Pons (tissue), 1 donor: ENCODE results near the gene DZIP1L.
"Not testable (repeated sequence)": the region's sequence is repeated elsewhere in the genome, so short reads cannot be mapped to it uniquely, and the experiment has no call there.

ENCODE experiments used
- DNase-seq: peaks from one replicate; pipeline ENCODE4 v3.0.0-alpha.2; 2016; ENCODE audit warnings: low spot score

The DZIP1L gene

GRCh38 chr3:138113326-138113725 lies 2.1 kb downstream of the DZIP1L start:
- DNase-seq: no peak

GRCh38 chr3:138112362-138112761 lies 3.0 kb downstream of the DZIP1L start:
- DNase-seq: no peak

DNA sequence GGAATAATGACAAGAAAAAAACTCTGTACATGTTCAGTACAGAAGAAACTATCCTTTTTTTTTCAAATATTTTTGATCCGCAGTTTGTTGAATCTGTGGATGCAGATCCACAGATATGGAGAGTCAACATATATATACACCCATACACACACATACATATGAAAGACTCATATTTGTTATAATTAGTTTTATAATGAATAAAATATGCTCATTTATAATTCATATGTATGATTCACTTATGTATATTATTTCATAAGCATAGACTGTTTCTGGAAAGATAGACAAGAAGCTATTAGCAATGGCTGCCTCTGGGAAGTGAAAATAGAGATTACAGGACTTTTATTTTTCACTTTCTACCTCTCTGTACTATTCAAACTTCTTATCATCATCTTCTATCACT lies 9.8 kb downstream of the DZIP1L start:
- no peak for DNase-seq

DNA sequence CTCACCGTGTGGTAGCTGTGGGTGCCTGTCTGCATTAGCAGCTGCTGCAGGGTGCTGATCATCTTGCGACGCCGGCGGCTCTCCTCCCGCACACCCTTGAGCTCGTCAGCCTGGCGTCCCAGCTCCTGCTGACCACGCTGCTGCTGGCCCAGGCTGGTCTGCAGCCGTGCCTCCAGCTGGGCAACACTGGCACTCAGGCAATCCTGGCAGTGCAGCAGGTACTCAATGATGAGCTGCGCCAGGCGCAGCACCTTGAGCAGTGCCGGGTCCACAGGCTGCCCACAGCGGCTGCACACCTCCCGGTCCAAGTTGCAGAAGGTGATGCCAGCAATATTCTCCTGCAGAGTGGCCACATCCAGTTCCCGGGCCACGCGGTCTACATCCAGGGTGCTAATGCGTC lies 11.9 kb downstream of the DZIP1L start:
- DNase-seq: no peak

DNA sequence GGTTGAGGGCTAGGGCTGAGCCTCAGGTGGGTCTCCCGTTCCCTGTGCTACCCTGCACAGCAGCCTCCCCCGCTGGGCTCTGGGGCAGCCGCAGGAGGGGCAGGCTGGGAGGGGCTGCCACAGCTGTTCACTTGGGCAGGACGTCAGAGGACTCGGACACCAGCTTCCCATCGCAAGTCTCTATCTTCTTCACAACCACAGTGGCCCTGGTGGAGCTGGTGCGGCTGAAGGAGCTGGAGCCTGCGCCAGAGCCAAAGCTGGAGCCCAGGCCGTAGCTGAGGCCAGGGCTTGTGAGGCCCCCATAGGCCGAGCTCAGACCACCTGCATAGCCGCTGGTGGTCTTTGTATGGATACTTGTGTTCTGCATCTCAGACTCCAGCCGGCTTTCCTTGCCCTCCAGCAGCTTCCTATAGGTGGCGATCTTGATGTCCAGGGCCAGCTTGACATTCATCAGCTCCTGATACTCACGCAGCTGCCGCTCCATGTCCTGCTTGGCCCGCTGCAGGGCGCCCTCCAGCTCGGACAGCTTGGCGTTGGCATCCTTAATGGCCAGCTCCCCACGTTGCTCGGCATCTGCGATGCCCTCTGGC lies 14.0 kb downstream of the DZIP1L start:
- not testable (repeated sequence) for DNase-seq

DNA sequence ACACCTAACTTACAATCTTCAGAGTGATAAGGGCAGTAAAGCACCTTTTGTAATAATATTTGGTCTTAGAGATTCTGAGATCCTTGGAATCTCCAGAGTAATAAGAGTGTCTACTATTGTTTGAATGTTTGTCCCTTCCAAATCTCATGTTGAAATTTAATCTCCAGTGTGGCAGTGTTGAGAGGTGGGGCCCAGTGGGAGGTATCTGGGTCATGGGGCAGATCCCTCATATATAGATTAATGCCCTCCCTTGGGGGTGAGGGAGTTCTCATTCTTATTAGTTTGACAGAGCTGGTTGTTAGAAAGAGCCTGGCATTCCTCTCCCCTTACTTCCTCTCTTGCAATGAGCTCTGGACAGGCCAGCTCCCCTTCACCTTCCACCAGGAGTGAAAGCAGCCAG lies 16.0 kb downstream of the DZIP1L start:
- DNase-seq: no peak

- DNase-seq: no peak
Observed at GRCh38 chr3:138097192-138098172, 17.9 kb downstream of the DZIP1L start.

- no peak for DNase-seq
Observed at GRCh38 chr3:138093721-138094120, 21.7 kb downstream of the DZIP1L start.

DNA sequence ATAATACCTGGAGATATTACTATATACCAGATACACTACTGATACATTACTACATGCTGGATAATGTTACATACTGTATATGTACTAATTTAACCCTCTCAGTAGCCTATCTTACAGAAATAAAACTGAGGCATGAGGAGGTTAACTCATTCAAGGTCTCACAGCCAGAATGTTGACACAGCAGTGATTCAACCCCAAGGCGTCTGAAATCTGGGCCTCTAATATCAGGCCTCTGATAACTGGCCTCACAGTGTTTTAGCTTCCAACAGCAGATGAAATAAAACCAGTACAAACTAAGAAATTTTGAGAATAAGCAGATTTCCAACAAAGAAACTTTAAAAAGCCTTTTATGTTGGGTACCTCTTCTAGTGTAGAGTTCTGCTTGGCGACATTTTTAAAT lies 23.4 kb downstream of the DZIP1L start:
- no peak for DNase-seq

DNA sequence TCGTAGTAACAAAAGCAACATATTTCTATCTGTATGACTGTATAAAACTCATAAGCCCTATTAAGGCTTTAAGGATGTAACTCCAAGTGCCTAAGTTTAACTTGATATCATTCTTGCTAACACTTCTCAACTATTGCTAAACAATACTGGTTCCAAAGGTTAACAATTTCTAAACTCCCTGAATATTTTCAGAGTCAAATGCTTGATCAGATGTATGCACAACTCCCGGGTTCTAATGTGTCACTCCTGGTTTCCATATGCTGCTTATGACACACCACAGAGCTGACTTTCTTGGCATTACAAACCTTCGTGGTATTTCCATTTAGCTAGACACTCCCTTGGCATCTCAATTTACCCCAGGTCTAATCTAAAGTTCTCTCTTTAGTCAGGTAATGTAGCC lies 26.3 kb downstream of the DZIP1L start:
- DNase-seq: no peak

DNA sequence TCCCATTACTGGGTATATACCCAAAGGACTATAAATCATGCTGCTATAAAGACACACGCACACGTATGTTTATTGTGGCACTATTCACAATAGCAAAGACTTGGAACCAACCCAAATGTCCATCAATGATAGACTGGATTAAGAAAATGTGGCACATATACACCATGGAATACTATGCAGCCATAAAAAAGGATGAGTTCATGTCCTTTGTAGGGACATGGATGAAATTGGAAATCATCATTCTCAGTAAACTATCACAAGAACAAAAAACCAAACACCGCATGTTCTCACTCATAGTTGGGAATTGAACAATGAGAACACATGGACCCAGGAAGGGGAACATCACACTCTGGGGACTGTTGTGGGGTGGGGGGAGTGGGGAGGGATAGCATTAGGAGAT lies 29.7 kb downstream of the DZIP1L start:
- not testable (repeated sequence) for DNase-seq

- no peak for DNase-seq
Observed at GRCh38 chr3:138084196-138084595, 31.2 kb downstream of the DZIP1L start.

DNA sequence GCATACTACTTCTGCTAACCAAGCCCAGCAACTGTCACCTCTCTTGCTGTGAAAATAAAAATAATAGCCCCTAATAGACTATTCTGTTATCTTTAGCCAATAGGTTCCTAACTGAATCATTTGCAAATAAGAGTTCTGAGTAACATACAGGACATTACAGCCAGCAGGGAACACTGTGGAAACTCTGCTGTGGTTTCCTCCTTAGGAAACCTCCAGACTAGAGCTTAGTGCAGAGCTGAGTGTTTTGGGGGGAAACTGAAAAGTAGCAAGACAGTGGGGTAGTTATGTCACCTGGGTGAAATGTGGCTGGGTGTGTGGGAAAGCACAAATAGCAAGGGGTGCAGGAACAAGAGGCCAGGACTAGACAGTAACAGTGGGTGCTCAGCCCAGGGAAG lies 32.4 kb downstream of the DZIP1L start:
- no peak for DNase-seq

DNA sequence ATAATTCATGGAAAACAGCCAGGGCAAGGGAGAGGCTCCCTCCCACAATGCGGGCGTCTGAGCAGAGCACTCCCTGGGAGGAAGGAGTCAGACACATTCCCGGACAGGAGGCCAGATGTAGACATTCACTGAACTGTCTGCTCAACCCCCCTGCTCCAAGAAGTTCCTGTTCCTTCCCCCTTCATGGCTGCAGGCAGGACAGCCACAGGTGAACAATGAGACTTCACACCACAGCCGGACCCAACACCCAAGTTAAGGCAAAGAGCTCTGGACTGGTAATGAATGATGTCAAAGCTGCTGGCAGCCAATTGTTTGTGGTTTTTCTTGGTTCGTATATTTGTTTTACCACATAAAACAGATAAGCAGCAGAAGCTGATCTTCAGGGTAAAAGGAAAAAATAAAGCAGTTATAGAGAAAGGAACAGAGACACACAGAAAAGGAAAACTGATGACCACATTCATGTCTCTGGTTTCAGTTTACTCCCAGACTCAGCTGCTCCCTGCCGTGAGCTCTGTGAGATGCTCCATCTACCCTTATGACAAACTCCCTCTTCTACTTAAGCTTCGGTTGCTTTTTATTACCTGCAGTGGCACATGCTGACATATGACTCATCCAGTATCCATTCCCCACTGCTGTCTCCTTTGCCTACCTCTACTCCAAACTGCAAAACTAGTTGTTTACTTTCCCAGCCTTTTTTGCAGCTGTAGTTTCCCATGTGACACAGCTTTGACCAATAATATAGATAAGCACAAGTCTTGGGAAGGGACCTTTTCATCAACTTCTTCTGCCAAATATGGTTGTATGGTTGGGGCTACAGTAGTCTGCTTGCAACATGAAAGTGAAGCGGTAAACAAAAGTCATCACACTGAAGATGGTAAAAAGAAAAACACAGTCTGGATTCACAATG lies 33.1 kb downstream of the DZIP1L start:
- DNase-seq: no peak

DNA sequence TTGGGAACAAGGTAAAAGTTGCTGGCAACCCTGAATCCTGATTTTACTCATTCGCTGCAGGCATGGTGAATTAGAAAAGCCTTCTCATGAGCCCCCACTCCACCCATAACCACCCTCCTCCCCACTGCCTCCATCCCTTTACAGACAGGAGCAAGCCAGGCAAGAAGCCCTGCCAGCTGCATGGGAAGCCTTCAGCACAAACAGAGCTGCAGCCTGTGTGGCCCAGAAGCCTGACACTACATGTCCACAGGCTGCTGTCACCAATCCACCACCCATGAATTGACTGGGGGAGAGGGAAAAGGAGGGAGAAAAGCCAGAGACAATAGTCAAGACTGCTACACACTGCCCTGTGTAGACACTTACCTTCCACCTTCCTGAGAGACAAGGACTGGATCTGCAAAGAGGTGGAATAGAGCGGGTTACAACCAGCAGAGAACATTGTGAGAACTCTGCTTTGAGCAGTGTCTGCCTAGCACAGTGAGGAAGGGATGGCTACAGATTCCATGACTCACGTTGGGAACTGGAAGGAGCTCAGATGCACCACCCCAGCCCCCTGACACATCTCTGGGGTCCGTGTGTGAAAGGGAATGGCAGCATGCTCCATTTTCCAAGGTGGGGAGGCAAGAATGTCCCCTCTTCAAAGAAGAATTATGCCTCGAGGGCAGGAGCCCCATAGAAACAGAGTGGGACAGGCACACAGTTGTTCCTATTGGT lies 33.9 kb downstream of the DZIP1L start:
- DNase-seq: no peak

GRCh38 chr3:138079901-138080300 lies 35.5 kb downstream of the DZIP1L start:
- no peak for DNase-seq

GRCh38 chr3:138078901-138079344 lies 36.5 kb downstream of the DZIP1L start:
- no peak for DNase-seq

GRCh38 chr3:138078096-138078495 lies 37.3 kb downstream of the DZIP1L start:
- no peak for DNase-seq

- DNase-seq: no peak
Observed at GRCh38 chr3:138072796-138073195, 42.6 kb downstream of the DZIP1L start.

DNA sequence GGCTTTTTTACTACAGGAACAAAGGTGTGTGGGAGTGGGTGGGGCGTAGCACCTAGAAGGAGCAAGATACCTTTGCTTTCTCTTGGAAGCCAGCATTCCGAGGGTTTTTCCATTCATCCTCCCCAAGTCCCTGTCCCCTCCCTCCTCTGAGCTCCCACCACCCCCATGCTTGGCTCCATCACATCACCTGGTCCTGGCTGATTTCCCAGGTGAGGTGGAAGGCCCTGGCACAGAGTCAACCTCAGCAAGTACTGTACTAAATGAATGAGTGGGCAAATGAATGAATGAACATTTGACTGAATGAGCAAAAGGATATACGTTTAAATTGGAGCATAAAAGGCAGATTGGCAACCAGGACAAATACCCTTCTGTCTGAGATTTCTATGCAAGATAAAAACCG lies 45.4 kb downstream of the DZIP1L start:
- DNase-seq: no peak

GRCh38 chr3:138068579-138069174 lies 46.7 kb downstream of the DZIP1L start:
- peak; percentile 77 for DNase-seq
